HG03097 (cell line): Measurements from ENCODE around the gene OPN1MW.
"Not testable (repeated sequence)": the region's sequence is repeated elsewhere in the genome, so short reads cannot be mapped to it uniquely, and the experiment has no call there.

Experiments used
- ATAC-seq: cut with Tn5 transposase; IDR thresholded peaks from one replicate; pipeline ENCODE4 v1.9.1; 2021; ENCODE audit not compliant: unreplicated experiment, low FRiP score

The OPN1MW gene

DNA sequence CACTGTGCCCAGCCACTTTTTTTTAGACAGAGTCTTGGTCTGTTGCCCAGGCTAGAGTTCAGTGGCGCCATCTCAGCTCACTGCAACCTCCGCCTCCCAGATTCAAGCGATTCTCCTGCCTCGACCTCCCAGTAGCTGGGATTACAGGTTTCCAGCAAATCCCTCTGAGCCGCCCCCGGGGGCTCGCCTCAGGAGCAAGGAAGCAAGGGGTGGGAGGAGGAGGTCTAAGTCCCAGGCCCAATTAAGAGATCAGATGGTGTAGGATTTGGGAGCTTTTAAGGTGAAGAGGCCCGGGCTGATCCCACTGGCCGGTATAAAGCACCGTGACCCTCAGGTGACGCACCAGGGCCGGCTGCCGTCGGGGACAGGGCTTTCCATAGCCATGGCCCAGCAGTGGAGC is at the start of gene OPN1MW:
TSS of gene OPN1MW (plus strand) at position 301 of the 400 bp plus-strand sequence. CDS start at position 383, 82 bp downstream.
- ATAC-seq: not testable (repeated sequence)

DNA sequence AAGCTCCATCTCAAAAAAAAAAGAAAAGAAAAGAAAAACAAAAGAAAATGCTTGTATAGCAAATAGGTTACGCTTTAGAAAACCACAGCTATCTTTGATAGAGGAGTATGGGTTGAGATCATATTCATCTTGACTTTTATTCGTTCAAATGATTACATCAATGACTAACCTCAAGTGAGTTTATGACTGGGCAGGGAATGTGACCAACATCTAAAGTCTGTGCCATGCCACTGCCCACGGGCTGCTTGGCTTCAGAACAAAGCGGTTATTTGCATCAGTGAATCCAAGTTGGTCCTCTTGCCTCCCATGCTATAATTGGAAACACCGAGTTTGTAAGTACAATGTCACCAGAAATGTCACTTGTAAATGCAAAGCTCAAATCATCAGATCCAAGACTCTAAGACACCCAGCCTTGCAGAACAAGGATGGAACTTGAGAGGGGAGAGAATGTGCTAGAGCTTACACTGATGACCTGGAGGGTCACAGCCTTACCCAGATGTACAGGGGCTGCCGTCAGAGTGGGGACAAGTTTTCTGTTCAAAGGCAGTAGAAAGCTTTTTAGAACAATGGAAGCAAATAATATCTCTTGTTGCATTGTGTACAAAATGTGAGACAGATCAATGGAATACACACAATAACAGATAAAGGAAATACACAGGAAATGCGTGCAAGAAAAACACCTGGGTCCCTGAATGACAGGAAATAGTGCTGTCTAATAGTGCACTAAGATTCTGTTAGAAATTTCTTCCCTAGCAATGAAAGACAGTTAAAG is 46.8 kb upstream of the OPN1MW start:
- no peak for ATAC-seq

DNA sequence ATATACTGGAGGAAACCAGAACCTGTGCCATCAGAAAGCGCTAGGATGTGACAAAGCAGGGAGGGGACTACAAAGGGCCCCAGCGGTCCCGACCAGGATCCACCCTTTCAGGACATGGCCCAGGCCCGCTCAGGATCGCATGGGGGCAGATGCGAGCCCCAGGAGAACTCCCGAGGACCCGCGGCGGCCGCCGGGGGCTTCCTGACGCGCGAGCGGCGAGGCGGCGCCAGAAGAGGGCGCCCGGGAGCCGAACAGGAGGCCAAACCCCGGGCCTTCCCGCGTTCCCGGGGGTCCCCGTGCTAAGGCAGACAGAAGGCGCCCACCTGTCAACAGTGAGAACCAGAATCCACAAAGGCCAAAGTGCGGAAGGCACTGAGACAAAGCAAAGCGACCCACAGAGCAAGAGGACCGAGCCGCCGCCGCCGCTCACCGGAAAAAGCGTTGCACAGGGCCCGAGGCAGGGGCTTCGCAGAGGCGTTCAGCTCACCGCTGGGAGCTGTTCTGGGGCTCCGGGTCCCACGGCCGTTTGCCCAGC is 45.7 kb upstream of the OPN1MW start:
- no peak for ATAC-seq

DNA sequence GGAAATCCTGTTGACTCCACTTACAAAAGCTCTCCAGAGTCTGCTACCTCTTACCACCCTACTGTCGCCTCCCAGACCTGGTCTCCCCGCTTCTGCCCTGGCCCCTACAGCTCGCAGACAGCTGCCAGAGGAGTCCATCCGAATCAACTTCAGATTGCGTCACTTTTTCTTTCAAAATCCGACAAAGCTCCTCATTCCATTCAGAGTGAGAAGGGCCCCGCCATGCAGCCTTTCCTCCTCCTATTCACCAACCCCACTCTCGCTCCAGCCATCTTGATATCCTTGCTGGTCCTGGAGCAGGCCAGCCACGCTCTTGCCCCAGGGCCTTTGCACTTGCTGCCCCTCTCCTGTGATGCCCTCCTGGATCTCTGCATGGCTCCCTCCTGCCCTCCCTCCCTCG is 43.5 kb upstream of the OPN1MW start:
- ATAC-seq: no peak

DNA sequence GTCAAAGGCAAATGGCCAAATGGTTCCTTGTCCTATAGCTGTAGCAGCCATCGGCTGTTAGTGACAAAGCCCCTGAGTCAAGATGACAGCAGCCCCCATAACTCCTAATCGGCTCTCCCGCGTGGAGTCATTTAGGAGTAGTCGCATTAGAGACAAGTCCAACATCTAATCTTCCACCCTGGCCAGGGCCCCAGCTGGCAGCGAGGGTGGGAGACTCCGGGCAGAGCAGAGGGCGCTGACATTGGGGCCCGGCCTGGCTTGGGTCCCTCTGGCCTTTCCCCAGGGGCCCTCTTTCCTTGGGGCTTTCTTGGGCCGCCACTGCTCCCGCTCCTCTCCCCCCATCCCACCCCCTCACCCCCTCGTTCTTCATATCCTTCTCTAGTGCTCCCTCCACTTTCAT is 42.2 kb upstream of the OPN1MW start:
- ATAC-seq: no peak

DNA sequence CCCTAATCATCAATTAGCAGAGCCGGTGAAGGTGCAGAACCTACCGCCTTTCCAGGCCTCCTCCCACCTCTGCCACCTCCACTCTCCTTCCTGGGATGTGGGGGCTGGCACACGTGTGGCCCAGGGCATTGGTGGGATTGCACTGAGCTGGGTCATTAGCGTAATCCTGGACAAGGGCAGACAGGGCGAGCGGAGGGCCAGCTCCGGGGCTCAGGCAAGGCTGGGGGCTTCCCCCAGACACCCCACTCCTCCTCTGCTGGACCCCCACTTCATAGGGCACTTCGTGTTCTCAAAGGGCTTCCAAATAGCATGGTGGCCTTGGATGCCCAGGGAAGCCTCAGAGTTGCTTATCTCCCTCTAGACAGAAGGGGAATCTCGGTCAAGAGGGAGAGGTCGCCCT is 41.7 kb upstream of the OPN1MW start:
- no peak for ATAC-seq

DNA sequence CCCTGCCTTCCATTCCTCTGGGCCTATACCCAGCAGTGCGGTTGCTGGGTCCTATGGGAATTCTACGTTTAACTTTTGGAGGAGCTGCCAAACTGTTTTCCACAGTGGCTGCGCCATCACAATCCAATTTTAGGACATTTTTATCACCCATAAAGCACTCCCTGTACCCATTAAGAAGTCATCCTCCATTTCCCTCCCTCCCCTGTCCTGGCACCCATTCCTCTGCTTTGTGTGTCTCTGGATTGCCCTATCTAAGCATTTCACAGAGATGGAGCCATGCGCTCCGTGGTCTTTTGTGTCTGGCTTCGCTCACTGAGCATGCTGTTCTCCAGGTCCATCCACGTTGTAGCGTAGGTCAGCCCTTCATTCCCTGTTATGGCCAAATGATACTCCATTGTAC is 40.0 kb upstream of the OPN1MW start:
- ATAC-seq: no peak

DNA sequence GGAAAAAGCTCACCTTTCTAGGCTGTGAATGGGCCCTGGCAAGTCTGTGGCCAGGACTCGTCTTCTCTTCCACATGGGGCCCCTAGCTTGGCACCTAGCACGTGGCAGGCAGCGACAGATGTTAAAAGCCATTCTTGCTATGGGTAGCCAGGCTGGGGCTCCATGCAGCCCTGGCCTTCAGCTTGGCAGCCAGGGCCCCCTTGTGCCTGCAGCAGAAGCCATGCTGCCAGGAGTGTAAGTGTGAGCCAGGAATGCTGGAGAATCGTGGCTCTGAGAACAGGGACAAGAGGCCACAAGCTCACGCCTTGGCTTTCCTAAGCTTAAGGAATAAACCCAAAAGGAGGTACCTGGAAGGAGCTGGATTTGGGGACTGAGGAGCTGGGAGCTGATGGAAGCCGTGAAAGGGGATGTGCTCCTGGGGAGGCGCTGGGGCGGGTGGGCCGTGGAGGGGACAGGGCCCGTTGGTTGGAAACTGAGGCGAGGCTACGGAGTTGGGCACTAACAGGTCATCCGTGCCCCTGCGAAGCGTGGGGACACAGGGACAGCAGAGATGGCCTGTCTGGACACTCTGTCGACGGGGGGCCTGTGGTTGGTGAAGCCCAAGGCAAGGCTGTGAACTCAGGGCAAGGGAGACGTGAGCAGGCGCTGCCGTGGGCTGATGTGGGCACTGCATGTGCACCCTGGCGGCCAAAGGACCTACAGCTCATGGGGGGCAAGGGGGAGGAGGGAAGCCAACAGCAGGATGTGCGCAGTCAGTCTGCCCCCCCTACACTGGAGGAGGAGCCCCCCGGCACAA is 39.2 kb upstream of the OPN1MW start:
- no peak for ATAC-seq

DNA sequence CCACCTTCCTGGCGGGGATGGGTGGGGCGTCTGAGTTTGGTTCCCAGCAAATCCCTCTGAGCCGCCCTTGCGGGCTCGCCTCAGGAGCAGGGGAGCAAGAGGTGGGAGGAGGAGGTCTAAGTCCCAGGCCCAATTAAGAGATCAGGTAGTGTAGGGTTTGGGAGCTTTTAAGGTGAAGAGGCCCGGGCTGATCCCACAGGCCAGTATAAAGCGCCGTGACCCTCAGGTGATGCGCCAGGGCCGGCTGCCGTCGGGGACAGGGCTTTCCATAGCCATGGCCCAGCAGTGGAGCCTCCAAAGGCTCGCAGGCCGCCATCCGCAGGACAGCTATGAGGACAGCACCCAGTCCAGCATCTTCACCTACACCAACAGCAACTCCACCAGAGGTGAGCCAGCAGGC is 38.4 kb upstream of the OPN1MW start, which contains the start of gene OPN1LW:
TSS of gene OPN1LW (plus strand) at position 234 of the 400 bp plus-strand sequence. CDS start at position 275, 41 bp downstream.
- not testable (repeated sequence) for ATAC-seq

DNA sequence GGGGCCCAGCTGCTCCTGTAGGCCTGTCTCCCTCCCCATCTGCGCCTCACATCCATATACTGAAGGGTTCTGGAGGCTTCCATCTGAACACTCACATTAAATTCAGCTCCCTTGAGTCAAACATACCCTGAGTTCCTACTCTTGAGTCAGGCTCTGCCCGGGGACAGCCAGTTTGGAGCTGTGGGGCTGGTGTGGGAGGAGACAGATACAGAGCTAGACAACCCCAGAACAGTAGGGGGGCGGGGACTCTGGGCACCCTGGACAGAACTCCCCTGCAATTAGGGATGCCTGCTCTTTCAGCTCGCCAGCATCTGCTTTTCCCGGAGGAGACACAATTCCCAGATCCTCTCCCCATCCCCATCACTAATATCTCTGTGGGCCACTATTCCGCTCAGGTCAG is 31.4 kb upstream of the OPN1MW start:
- not testable (repeated sequence) for ATAC-seq

DNA sequence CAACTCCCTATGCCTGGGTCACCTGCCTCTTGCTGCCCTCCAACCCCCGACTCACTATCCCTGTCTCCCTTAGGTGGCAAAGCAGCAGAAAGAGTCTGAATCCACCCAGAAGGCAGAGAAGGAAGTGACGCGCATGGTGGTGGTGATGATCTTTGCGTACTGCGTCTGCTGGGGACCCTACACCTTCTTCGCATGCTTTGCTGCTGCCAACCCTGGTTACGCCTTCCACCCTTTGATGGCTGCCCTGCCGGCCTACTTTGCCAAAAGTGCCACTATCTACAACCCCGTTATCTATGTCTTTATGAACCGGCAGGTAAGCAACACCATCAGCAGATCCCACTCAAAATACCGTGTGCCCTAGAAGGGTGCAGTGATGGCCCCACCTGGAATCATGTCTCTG is 26.2 kb upstream of the OPN1MW start:
- not testable (repeated sequence) for ATAC-seq

DNA sequence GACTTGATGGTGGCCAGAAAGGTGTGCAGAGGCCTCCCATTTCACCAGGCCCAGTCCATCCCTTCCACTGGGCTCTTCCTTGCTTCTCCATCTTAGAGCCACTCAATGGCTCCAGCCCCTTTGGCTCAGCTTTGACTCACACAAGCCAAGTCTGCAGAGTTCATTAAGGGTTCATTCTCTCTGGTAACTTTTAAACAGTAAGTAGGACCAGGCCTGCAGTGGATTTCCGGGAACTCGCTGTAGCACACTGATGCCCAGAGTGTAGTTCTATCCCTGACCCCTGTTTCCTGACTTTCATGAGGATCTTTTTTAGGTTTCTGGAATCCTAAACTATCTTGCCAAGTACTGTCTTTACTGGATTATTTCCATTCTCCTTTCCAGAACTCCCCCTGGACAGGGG is 25.2 kb upstream of the OPN1MW start:
- not testable (repeated sequence) for ATAC-seq

DNA sequence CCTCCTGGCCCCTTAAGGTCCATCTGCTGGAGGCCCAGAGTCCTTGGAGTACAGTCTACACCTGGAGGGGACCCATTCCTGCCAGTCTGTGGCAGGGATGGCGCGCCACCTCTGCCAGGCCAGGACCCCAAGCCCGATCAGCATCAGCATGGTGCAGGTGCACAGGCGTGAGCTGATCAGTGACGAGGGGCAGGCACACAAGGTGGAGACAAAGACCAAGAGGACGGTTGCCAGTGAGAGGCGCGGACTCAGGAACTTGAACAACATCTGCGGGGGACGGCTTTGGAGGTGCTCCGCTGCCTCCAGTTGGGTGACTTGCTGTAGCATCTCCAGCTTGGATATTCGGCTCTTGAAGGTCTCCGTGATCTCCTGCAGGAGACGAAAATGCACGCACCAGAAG is 23.1 kb upstream of the OPN1MW start:
- not testable (repeated sequence) for ATAC-seq

DNA sequence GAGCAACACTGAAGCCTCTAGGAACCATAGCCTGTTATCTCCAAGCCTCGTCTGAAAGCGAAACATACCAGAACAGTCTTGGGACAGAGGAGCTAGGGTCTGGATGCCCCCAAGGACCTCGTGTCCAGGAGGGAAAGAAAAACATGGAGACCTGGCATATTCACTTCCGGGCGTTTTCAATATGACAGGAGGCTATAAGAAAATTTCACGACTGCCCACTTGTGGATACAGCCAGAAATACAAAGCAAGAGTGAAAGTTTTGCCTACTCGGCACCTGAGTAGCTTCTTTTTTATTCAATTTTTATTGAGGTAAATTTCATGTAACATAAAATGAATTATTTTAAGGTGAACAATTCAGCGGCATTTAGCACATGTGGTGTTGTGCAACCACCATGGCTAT is 17.5 kb upstream of the OPN1MW start:
- not testable (repeated sequence) for ATAC-seq

DNA sequence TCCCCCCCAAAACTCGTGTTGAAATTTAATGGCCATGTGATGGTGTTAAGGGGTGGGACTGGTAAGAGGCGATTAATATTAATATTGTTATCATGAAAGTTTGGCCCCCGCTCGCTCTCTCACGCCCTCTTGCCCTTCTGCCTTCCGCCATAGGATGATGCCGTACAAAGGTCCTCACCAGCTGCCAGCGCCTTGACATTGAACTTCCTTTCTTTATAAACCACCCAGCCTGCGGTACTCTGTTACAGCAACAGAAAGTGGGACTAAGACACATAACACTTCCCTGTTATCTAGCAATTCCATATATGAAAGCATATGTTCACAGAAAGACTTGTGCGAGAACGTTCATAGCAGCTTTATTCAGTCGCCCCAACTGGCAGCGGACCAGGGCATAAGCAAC is 14.0 kb upstream of the OPN1MW start:
- ATAC-seq: not testable (repeated sequence)

DNA sequence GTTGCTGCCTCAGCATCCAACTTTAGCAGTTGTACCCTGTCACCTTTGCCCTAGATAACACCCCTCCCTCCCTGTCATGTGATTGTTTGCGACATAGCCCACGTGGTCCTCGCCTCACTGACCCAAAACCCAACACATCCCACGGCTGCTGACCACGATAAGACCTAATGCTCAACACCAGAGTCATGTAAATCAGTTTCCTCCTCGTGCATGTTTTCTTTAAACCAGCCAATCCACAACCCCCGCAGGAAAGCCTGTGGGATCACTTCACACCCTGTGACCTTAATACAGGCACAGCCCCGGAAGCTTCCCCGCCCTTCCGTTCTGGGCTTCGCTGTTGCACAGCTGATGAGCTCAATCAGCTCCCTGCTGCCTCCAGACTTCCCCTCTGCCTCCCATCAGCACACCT is 9.9 kb upstream of the OPN1MW start:
- not testable (repeated sequence) for ATAC-seq

DNA sequence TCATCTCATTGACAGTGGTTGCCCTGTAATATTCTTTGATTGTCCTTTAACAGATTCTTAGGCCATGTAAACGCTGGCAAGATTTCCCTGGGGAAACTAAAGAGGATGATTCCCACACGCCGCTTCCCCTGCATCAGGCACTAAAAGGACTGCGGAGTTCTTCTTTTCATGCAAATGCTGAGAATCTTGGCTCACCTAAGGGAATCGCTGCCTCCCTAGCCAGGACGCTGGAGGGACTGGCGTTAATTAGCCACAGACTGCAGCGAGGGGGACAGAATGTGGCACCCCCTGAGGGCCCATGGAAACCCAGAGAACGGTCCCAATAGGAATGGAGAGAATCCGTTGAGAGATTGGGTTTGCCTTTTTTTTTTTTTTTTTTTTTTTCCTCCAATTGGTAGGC is 8.0 kb upstream of the OPN1MW start:
- not testable (repeated sequence) for ATAC-seq

DNA sequence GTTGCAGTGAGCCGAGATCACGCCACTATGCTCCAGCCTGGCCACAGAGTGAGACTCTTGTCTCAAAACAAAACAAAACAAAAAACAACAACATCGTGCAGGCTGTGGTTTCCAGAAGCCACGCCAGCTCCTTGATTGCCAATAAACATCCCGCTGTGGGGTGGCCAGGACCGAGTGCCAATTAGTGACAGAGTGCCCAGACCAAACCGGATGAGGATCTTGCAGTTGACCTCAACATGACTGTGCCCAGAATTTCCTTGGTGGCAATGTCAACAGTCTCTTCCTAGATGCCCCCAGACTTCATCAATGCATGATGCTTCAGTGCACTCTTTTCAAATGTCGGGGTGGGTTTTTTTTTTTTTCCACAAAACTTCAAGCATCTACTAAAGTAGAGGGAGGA is 1.4 kb downstream of the OPN1MW start:
- not testable (repeated sequence) for ATAC-seq

DNA sequence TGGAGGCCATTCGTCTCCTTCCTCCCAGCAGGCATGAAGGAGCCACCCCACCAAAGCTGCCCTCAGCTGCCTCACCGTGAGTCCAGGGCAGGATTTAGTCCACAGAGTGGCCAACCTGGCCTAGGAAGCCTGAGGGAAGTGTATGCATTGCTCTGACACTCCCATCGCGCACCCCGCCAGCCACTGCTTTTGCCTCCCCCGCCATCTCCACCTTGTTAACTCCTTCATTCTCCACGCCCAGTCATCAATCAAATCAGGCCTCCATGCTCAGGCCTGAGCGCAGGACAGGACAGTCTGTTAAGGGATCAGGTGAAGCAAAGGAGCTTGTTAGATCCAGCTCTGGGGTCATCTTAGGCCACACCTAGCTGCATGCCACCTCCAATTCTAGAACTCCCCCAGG is 10.4 kb downstream of the OPN1MW start:
- not testable (repeated sequence) for ATAC-seq

DNA sequence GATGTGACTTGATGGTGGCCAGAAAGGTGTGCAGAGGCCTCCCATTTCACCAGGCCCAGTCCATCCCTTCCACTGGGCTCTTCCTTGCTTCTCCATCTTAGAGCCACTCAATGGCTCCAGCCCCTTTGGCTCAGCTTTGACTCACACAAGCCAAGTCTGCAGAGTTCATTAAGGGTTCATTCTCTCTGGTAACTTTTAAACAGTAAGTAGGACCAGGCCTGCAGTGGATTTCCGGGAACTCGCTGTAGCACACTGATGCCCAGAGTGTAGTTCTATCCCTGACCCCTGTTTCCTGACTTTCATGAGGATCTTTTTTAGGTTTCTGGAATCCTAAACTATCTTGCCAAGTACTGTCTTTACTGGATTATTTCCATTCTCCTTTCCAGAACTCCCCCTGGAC is 11.9 kb downstream of the OPN1MW start:
- not testable (repeated sequence) for ATAC-seq

DNA sequence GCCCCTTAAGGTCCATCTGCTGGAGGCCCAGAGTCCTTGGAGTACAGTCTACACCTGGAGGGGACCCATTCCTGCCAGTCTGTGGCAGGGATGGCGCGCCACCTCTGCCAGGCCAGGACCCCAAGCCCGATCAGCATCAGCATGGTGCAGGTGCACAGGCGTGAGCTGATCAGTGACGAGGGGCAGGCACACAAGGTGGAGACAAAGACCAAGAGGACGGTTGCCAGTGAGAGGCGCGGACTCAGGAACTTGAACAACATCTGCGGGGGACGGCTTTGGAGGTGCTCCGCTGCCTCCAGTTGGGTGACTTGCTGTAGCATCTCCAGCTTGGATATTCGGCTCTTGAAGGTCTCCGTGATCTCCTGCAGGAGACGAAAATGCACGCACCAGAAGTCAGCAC is 14.1 kb downstream of the OPN1MW start:
- not testable (repeated sequence) for ATAC-seq
